NCI-H748 (cell line): ENCODE results near the gene PHLPP1.
A peak's percentile ranks its signal among the peaks of the same experiment; 100 is the strongest.
"Not testable (repeated sequence)": the region's sequence is repeated elsewhere in the genome, so short reads cannot be mapped to it uniquely, and the experiment has no call there.

Source experiments
- DNase-seq: peaks from one replicate; lab custom pipeline; 2025; ENCODE audit not compliant: unreplicated experiment; lab: John Stamatoyannopoulos, UW

Gene PHLPP1

DNA sequence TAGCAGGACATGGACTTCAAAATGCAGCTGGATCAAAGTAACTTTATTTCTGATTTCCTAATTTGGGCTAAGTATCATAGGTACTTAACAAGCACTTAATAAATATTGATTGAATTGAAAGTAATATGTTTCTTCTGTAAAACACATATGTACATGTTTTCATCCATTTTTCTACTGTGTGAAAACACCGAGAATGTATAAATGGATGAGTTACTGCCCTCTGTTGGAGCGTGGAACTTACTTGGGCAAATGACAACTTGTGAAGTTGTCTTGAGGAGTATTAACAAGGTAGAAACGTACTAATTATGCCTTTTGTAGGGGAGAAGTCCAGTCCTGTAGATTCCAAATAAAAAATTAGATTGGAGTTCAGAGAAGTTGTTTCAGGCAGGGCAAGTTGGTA lies 87.2 kb downstream of the PHLPP1 start:
- no peak for DNase-seq

DNA sequence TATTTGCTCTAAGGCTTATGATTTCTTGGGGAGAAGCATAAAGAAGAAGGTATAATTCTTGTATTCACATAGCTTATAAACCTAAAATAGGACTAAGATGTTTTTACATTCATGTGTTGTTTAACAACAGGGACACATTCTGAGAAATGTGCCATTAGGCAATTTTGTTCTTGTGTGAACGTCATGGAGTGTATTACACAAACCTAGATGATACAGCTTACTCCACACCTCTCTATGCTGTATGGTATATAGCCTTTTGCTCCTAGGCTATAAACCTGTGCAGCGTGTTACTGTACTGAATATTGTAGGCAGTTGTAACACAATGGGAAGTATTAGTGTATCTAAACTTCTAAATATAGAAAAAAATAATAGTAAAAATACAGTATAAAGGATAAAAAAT lies 92.1 kb downstream of the PHLPP1 start:
- DNase-seq, result no peak

- no peak for DNase-seq
Observed at GRCh38 chr18:62808123-62808522, 92.8 kb downstream of the PHLPP1 start.

- not testable (repeated sequence) for DNase-seq
Observed at GRCh38 chr18:62809445-62809844, 94.1 kb downstream of the PHLPP1 start.

DNA sequence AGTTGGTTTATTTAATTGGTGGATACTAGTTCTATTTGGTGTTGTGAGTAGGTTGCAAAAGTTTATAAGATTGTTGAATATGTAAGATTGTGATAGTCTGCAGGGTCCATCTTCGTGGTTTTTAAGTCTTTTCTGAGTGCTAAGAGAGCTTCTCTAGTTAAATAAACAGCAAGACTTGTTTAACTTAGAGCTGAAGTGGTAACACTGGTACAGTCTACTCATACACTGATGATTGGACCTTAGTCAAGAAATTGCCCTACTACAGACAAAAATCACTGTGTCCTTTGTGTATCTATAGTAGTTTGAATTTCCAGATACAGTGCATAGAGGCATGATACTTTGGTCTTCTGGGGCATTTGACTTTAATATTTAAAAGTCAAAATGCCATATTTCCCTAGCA lies 94.6 kb downstream of the PHLPP1 start:
- no peak for DNase-seq

DNA sequence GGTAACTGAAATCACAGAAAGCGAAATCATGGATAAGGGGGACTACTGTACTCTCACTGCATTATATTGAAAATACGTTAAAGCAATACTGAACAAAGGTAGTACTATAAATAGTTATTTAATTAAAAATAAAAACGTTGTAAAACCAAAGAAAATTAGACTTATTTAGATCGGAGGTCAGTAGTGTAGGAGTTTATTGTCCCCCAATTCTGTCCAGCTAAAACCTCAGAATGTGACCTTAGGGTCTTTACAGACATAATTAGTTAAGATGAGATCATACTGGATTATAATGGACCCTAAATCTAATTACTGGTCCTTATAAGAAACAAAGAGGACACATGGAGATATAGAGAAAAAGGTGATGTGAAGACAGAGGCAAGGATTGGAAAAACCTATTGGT lies 95.3 kb downstream of the PHLPP1 start:
- no peak for DNase-seq

DNA sequence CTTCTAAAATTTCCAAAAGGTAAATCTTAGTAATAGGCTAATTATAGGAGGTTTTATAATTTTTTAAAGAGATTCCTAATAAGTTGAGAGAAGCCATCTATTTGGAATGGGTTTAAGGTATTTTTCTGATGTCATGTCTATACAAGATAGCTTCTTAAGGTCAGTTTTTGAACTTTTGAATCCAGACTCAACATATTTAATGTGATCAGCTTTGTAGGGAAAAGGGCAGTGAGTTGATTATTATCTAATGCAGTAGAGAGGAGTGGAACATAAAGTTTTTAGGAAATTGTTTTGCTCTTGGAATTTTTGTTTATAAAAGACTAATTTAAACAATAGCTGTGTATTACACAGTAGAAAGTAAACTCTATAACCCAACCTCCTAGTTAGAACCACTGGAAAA lies 96.3 kb downstream of the PHLPP1 start:
- no peak for DNase-seq

- no peak for DNase-seq
Observed at GRCh38 chr18:62812242-62812641, 96.9 kb downstream of the PHLPP1 start.

GRCh38 chr18:62812876-62813275 lies 97.5 kb downstream of the PHLPP1 start:
- DNase-seq, result no peak

DNA sequence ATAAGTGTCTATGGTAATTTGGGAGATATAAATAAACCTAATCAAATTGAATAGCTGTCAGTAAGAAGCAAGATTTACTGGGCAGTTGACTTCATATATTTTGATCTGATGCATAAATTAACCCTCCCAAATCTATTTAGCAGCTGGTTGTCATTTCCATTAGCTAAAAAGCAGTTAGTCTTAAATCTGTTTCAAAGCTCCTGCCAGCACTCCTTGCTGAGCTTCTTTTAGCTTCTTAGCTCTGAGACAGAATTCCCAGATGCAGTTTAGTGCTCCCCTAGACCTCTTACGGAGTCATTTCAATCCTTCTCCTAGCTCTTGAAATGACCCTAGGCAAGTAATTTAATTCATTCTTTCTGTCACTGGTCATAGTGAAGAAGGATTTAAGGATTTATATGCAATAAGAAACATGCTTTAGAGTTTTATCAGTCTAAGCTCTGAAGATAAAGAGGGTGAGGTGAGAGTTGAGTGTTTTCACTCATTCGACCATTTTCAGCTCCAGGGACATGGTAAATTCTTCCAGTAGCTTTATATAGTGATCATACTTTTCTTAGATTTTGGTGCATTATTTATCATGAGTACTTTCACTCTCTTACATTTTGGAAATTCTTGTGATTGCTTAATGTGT lies 98.9 kb downstream of the PHLPP1 start:
- DNase-seq, result no peak

- no peak for DNase-seq
Observed at GRCh38 chr18:62825382-62825781, 110.0 kb downstream of the PHLPP1 start.

DNA sequence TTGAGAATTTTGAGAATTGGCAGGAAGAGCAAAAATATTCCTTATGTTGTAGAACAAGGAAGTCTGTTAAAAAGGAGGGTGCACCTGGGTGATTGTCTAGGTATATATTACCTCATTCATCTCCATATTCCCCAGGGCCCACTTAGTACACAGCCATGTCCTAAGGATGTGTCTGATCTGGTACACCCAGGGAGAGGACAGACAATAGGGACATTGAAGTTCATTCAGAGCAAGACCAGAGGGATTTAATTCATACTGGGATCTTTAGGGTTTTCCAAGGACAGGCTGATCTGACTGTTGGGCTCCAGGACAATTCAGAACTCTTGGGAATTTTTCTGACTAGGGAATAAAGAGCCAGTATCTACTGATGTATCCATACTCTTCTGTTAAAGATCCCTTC lies 112.1 kb downstream of the PHLPP1 start:
- DNase-seq, result peak; percentile 31

DNA sequence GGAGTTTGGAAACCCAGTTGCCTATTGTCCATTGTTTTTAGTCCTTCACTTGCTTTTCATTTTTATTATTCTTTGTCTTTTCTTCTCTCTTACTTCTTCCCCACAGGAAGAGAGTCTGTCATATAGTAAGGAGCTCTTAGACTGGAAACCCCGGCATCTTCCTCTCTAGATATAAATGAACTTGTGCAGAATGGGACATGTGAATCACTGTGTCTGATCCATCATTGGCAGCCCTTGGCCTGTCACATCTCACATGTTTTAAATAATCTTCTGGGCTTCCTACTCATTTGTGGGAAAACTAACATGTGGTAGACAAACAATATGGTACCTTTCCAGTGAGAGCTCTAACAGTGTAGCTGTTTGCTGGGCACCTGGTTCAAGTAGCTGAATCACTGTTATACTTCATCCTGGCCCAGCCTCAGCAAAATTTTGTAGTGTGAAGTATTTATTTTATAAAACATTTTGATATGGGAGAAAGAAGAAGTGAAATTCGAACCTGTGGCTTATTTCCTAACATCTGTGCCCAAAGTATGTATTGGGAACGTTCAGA lies 112.8 kb downstream of the PHLPP1 start:
- DNase-seq, result no peak

DNA sequence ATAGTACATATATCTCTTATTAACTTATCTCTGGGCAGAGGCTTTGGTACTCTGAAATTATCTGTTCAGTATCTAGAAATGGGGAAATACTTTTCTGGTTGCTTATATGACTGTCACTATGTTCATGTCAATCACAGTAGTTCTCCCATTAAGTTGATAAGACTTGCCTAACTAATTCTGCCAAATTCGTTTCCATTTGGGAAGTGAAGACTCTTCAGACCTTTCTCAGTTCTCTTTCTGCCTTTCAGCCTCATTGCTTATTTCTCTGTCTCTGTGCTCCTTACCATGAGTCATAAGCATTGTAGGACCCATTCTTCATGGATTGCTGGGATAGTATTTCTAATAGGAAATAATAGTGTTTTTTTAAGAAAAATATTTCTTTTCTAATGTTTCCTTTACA lies 113.5 kb downstream of the PHLPP1 start:
- no peak for DNase-seq

DNA sequence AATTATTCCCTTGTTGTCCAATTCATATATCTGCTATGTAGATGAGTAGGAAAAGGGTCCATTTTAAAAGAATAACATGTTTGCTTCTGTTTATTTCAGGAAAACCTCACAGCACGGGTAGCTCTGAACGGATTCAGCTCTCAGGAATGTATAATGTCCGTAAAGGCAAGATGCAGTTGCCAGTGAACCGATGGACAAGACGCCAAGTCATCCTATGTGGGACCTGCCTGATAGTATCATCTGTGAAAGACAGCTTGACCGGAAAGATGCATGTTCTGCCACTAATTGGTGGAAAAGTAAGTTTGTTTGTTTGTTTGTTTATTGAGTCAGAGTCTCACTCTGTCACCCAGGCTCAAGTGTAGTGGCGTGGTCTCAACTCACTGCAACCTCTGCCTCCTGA lies 114.6 kb downstream of the PHLPP1 start:
- DNase-seq, result no peak

DNA sequence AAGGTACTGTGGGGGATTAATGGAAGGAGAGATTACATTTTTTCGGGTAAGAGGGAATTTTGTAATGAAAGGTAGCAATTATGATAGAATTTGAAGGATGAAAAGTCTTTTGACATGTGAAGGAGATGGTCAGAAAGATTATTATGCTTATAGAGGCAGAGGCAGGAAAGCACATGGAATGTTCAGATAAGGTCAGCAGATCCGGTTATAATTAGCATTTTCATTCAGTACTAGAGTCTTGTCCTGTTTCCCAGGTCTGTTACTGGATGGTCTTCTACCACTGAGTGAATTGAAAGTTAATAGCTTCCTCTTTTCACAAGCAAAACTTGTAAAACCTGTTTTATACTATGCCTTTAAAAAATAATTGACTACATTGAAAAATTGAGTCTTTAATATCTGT lies 116.9 kb downstream of the PHLPP1 start:
- DNase-seq, result peak; percentile 79

DNA sequence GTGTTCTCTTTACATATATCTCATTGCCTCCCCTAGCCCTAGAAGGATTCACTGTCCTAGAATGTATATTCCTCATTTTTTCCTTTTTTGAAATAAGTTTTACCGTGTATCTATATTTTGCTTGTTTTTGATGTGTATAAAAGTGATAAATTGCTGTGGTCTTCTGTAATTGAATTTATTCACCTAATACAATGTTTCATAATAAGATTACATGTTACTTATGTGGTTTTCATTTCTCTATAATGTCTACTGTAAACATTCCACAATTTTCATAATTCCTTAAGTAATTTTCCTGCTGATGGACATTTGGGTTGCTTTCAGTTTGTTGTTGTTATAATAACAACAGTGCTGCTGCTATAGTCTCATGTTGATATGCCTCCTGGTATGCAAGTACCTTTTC lies 118.2 kb downstream of the PHLPP1 start:
- DNase-seq, result no peak

- no peak for DNase-seq
Observed at GRCh38 chr18:62834715-62835114, 119.4 kb downstream of the PHLPP1 start.

DNA sequence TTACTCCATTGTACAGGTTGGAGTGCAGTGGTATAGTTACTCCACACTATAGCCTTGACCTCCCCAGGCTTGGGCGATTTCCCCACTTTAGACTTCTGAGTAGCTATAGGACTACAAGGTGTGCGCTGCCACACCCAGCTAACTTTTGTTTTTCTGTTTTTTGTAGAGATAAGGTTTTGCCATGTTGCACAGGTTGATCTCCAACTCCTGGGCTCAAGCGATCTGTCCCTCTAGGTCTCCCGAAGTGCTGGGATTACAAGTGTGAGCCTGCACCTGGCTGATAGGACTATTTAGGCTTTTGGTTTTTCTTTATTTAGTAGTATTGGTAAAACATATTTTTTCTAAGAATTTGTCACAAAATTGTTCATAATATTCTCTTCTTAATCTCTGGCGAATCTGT lies 121.7 kb downstream of the PHLPP1 start:
- DNase-seq, result no peak

GRCh38 chr18:62838475-62839098 lies 123.2 kb downstream of the PHLPP1 start:
- no peak for DNase-seq

DNA sequence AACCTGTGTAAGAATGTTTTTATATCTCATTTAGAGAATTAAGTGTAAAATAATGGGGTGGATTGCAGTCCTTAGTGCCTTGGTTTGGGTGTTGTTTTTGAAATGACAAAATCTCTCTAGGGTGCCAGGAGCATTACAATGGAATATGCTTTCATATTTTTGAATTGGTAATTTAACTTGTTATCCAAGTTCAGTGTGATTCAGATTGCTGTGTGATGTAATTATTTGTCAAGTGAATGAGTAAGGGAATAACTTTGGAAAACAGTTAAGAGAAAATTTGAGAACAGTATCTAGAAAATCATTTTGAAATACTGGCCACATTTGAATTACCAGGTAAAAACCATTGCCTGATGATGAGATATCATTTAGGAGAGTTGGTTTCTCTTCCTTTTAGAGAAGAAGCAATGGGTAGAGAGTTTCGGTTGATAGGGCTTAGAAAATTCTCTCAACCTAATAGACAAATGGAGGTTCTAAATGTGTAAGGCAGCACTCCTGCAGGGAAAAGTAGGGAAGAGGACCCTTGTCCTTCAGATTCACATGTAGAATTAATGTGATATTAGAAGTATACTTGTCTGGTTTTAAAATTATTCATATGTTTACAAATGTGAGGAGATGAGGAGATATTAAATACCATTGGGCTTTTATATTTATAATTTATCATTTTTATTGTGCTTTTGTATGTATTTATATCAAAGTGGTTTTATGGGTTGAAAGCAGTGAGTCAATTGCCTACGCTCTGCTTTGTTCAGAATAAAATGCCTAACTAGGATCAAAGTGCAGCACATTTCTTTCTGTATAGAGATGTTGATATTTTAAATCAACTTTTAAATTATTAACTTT lies 124.8 kb downstream of the PHLPP1 start:
- DNase-seq, result no peak

DNA sequence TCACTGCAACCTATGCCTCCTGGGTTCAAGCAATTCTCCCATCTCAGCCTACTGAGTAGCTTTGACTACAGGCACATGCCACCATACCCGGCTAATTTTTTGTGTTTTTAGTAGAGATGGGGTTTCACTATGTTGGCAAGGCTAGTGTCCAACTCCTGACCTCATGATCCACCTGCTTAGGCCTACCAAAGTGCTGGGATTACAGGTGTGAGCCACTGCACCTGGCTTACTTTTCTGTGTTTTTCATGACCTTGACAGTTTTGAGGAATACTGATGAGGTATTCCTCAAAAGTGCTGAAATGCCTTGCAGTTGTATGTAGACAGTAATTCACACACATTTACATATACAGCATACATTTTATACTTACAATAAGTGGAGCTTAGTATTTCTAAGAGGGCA lies 126.1 kb downstream of the PHLPP1 start:
- no peak for DNase-seq
